ENCODE measurements around the gene OPN3. TPM values are rescaled to one million over a fixed set of nuclear protein-coding genes. Genes with fewer than 3 reads are reported as not detected.

Gene OPN3
- total and polyA plus RNA-seq, 2 donors (not counting 1 experiment from before 2014, with no cell fraction given): 21.0 to 29.6 TPM

GRCh38 chr1:241640867-241641622, 876 bp upstream of the OPN3 start:
- Histone ChIP-seq H3K27me3 (replicated peaks in 1 of 4; ENCODE audit: control extremely low read depth in 1 of 4, control insufficient read depth in 3 of 4, insufficient read depth in 4 of 4, low read length in 3 of 4) (no peaks in the 10 kb centered on the region), H3K36me3 (replicated peaks in 1 of 2; ENCODE audit: control extremely low read depth in 1 of 2, control insufficient read depth in 1 of 2, extremely low read depth in 1 of 2, insufficient read depth in 2 of 2, low read length in 1 of 2) (no peaks in the 10 kb centered on the region), H3K9ac (ENCODE audit: low read length) (peak overlapping the region; percentile 66), H3K4me1 (ENCODE audit: control insufficient read depth in 2 of 2, insufficient read depth in 2 of 2, low read length in 2 of 2) (peaks cover 31 to 35% of the 10 kb centered on the region in 2 donors), H3K9me3 (ENCODE audit: control extremely low read depth in 1 of 3, control insufficient read depth in 2 of 3, insufficient read depth in 1 of 3, low read length in 2 of 3) (peaks cover 0 to 4% (median 0%) of the 10 kb centered on the region in 3 donors), H3K79me2 (ENCODE audit: control insufficient read depth, insufficient read depth, low read length) (peaks cover 35% of the 10 kb centered on the region), H2AFZ (ENCODE audit: insufficient read depth, low read depth, low read length, poor library complexity, severe bottlenecking) (peak overlapping the region; percentile 74), H3K27ac (ENCODE audit: low read length in 2 of 2) (peak overlapping the region; percentile 55 to 62), H3K4me3 (ENCODE audit: control extremely low read depth in 1 of 5, extremely low read depth in 1 of 5, insufficient read depth in 1 of 5, low read depth in 2 of 5, low read length in 4 of 5) (peak overlapping the region in 4 of 5 experiments; percentile 39 to 97 (median 50)), H4K20me1 (ENCODE audit: control insufficient read depth, insufficient read depth, low read length, poor library complexity, severe bottlenecking) (no peaks in the 10 kb centered on the region), H3K4me2 (replicated peaks; ENCODE audit: low read depth, low read length, poor library complexity, severe bottlenecking) (peak overlapping the region; percentile 71)
- no peaks in the 10 kb centered on the region for H3K27me3 Mint-ChIP-seq
- TF ChIP-seq CTCF (IDR thresholded peaks at IDR 0.05): no peak
- TF ChIP-seq EZH2 (IDR thresholded peaks at IDR 0.05; ENCODE audit: borderline replicate concordance, insufficient read depth, low read depth, low read length, poor library complexity, severe bottlenecking): no peak
- peak overlapping the region; percentile 84 for H3K4me3 Mint-ChIP-seq
- ChIA-PET CTCF (interaction anchor here (0.8 to 1.9 kb wide), 9 partner anchors 14 to 207 kb away, joined by 3 to 7 read pairs (median 3); partner anchors contain the start of gene EXO1), POLR2A (interaction anchor here (1.0 to 1.5 kb wide), 5 partner anchors 11 to 207 kb away, joined by 3 to 5 read pairs (median 3); partner anchors contain the start of gene EXO1)
- intact Hi-C loops (cut with micrococcal nuclease): loop anchor here (1.0 kb wide), 5 partner anchors 89 to 1614 kb away; partner anchors contain the start of genes CEP170, FH and KMO
- H3K4me1 Mint-ChIP-seq: peaks cover 43% of the 10 kb centered on the region
- no peak for ATAC-seq (ENCODE audit: low read depth)
- WGBS (ENCODE audit: insufficient coverage): 80% methylated on average over 7 of the region's 9 CpGs
- peak overlapping the region; percentile 88 for H3K27ac Mint-ChIP-seq
- peaks cover 3% of the 10 kb centered on the region for H3K9me3 Mint-ChIP-seq (ENCODE audit: insufficient read depth)
- peak; percentile 41 for DNase-seq

Measured in B cell (primary cell).